ENCODE data around the gene ASCC3. TPM values are rescaled to one million over a fixed set of nuclear protein-coding genes. Genes with fewer than 3 reads are reported as not detected.
"Not testable (repeated sequence)": the region's sequence is repeated elsewhere in the genome, so short reads cannot be mapped to it uniquely, and the experiment has no call there.

The ASCC3 gene
- total RNA-seq, 1 donor from 2014 or later: 47.8 TPM

DNA sequence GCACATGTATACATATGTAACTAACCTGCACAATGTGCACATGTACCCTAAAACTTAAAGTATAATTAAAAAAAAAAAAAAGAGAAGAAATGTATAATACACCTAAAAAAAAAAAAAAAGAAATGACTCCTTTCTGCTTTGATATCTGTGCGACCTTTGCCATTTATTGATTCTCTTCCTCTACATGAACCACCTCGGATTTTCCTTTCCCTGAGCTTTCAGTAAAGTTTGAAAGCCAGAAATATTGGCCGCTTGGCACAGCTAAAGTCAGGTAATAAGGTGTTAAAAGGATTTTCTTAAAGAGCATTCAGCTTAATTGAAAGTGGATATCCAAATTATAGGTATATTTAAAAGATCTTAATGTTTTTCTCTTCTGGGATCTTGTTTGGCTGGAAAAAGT is 12.6 kb upstream of the ASCC3 start:
- H3K4me3 Mint-ChIP-seq: no peak overlapping the region
- H3K4me1 Mint-ChIP-seq: no peaks in the 10 kb centered on the region
- ChIA-PET CTCF (no interaction called here), POLR2A (no interaction called here)
- peaks cover 1% of the 10 kb centered on the region for H3K27me3 Mint-ChIP-seq
- intact Hi-C loops (cut with micrococcal nuclease): no loop called here
- H3K36me3 Mint-ChIP-seq (ENCODE audit: low read depth): no peaks in the 10 kb centered on the region
- TF ChIP-seq CTCF (IDR thresholded peaks at IDR 0.05): no peak
- no peak overlapping the region for H3K27ac Mint-ChIP-seq
- DNase-seq (no peak), ATAC-seq (ENCODE audit: low read depth) (no peak)
- no peaks in the 10 kb centered on the region for H3K9me3 Mint-ChIP-seq

DNA sequence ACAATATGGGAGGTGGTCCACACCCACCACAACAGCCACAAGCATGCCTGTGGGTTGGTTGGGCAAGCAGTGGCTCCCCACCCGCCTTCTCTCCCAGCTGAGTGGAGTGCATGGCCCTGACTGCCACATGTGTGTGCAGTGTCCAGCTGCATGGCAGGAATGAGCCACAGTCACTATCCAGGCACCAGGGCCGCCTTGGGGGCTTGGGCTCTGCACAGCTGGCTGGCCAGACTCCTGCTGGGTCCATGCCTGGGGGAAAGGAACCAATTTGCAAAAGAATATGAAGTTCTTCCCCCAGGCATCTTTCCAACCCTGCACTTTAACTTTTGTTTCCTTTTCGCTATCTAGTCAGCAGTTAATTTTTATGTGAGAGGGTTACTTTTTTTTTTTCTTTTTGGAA is 11.6 kb upstream of the ASCC3 start:
- intact Hi-C loops (cut with micrococcal nuclease): no loop called here
- peaks cover 1% of the 10 kb centered on the region for H3K27me3 Mint-ChIP-seq
- H3K4me1 Mint-ChIP-seq: no peaks in the 10 kb centered on the region
- ATAC-seq (ENCODE audit: low read depth) (no peak), DNase-seq (no peak)
- CTCF ChIA-PET: no interaction called here
- H3K9me3 Mint-ChIP-seq: no peaks in the 10 kb centered on the region
- no peaks in the 10 kb centered on the region for H3K36me3 Mint-ChIP-seq (ENCODE audit: low read depth)
- H3K4me3 Mint-ChIP-seq: no peak overlapping the region
- POLR2A ChIA-PET: no interaction called here
- no peak for TF ChIP-seq CTCF (IDR thresholded peaks at IDR 0.05)
- no peak overlapping the region for H3K27ac Mint-ChIP-seq

- ChIA-PET POLR2A (no interaction called here), CTCF (no interaction called here)
- Mint-ChIP-seq H3K27me3 (peaks cover 1% of the 10 kb centered on the region), H3K9me3 (no peaks in the 10 kb centered on the region), H3K27ac (no peak overlapping the region), H3K4me1 (no peaks in the 10 kb centered on the region), H3K36me3 (ENCODE audit: low read depth) (no peaks in the 10 kb centered on the region), H3K4me3 (no peak overlapping the region)
- no peak for TF ChIP-seq CTCF (IDR thresholded peaks at IDR 0.05)
- no peak for ATAC-seq (ENCODE audit: low read depth)
- no peak for DNase-seq
- intact Hi-C loops (cut with micrococcal nuclease): no loop called here
Observed at GRCh38 chr6:100892116-100892515, 11.0 kb upstream of the ASCC3 start.

DNA sequence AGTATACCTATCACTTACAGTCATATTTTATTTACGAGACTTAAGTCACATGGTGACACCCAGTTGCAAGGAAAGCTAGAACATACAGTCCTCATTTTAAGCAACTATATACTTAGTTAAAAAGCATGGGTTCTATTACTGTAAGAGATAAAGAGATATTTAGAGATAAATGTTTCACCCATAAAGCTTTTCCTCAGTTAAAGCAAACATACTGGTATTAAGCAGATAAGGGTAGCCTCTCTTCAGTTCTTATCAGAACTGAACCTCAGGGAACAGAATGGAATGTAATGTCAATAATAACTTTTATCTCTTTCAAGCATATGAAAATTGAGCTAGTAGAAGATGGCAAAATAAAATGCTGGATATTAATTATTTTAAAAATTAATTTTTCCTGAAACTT is 9.9 kb upstream of the ASCC3 start:
- no peak for TF ChIP-seq CTCF (IDR thresholded peaks at IDR 0.05)
- CTCF ChIA-PET: no interaction called here
- no peaks in the 10 kb centered on the region for H3K36me3 Mint-ChIP-seq (ENCODE audit: low read depth)

GRCh38 chr6:100890646-100891045 is 9.5 kb upstream of the ASCC3 start:
- H3K9me3 Mint-ChIP-seq; POLR2A ChIA-PET; H3K27ac Mint-ChIP-seq; DNase-seq; H3K4me1 Mint-ChIP-seq; intact Hi-C loops (cut with micrococcal nuclease); H3K4me3 Mint-ChIP-seq; H3K27me3 Mint-ChIP-seq; CTCF ChIA-PET; ATAC-seq (ENCODE audit: low read depth); H3K36me3 Mint-ChIP-seq (ENCODE audit: low read depth): not testable (repeated sequence)

More for the DNA sequence above, 9.9 kb upstream of the ASCC3 start:
- Mint-ChIP-seq H3K27me3 (peaks cover 1% of the 10 kb centered on the region), H3K9me3 (no peaks in the 10 kb centered on the region), H3K27ac (no peak overlapping the region), H3K4me1 (no peaks in the 10 kb centered on the region), H3K4me3 (no peak overlapping the region)
- DNase-seq (no peak), ATAC-seq (ENCODE audit: low read depth) (no peak)
- POLR2A ChIA-PET: no interaction called here
- intact Hi-C loops (cut with micrococcal nuclease): no loop called here

DNA sequence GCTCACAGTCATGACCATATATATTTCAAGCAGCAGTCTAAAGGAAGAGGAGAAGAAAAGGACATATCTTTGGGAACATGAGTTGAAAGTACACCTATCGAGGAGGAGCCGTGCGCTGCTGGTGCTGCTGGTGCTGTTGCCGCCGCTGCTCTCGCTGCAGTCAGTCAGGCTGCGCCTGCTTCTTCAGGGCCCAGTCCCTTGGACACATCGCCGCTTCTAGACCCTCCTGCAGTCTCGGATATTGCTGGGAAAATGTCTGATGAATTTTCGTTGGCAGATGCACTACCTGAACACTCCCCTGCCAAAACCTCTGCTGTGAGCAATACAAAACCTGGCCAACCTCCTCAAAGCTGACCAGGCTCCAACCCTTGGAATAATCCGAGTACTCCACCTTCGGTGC is 8.2 kb upstream of the ASCC3 start:
- CTCF ChIA-PET: no interaction called here
- H3K4me1 Mint-ChIP-seq: no peaks in the 10 kb centered on the region

More for the DNA sequence above, 8.2 kb upstream of the ASCC3 start:
- intact Hi-C loops (cut with micrococcal nuclease): loop anchor here (10.0 kb wide), 1 partner anchor 1945 kb away; the partner anchor contains the start of gene FBXL4
- no peak for TF ChIP-seq CTCF (IDR thresholded peaks at IDR 0.05)
- H3K36me3 Mint-ChIP-seq (ENCODE audit: low read depth): no peaks in the 10 kb centered on the region
- POLR2A ChIA-PET: no interaction called here
- DNase-seq: no peak
- H3K4me3 Mint-ChIP-seq: no peak overlapping the region
- H3K9me3 Mint-ChIP-seq: no peaks in the 10 kb centered on the region
- no peak for ATAC-seq (ENCODE audit: low read depth)
- H3K27ac Mint-ChIP-seq: no peak overlapping the region
- H3K27me3 Mint-ChIP-seq: peaks cover 1% of the 10 kb centered on the region
